Measurements from ENCODE around the gene LGALS7.

LGALS7 gene

GRCh38 chr19:38781058-38781457 lies 7.7 kb upstream of the LGALS7 start:
- TF ChIP-seq GATA2 (IDR thresholded peaks at IDR 0.05; ENCODE audit: low read depth, low read length) (no peak), GATA3 (IDR thresholded peaks at IDR 0.05; ENCODE audit: low read depth, low read length) (no peak)

GRCh38 chr19:38780443-38780842 lies 7.1 kb upstream of the LGALS7 start:
- TF ChIP-seq GATA2 (IDR thresholded peaks at IDR 0.05; ENCODE audit: low read depth, low read length) (no peak), GATA3 (IDR thresholded peaks at IDR 0.05; ENCODE audit: low read depth, low read length) (no peak)

GRCh38 chr19:38778733-38779132 lies 5.4 kb upstream of the LGALS7 start:
- TF ChIP-seq GATA2 (IDR thresholded peaks at IDR 0.05; ENCODE audit: low read depth, low read length) (no peak), GATA3 (IDR thresholded peaks at IDR 0.05; ENCODE audit: low read depth, low read length) (no peak)

GRCh38 chr19:38774181-38774950 lies 1.0 kb upstream of the LGALS7 start:
- no peak for TF ChIP-seq GATA3 (IDR thresholded peaks at IDR 0.05; ENCODE audit: low read depth, low read length)
- TF ChIP-seq GATA2 (IDR thresholded peaks at IDR 0.05; ENCODE audit: low read depth, low read length) = no peak

- no peak for TF ChIP-seq GATA3 (IDR thresholded peaks at IDR 0.05; ENCODE audit: low read depth, low read length)
These were observed 3.6 kb downstream of the LGALS7 start for GRCh38 chr19:38769635-38770211.

GRCh38 chr19:38766276-38767047 lies 6.9 kb downstream of the LGALS7 start:
- no peak for TF ChIP-seq GATA3 (IDR thresholded peaks at IDR 0.05; ENCODE audit: low read depth, low read length)
- TF ChIP-seq GATA2 (IDR thresholded peaks at IDR 0.05; ENCODE audit: low read depth, low read length) = no peak

GRCh38 chr19:38765214-38765613 lies 8.1 kb downstream of the LGALS7 start:
- no peak for TF ChIP-seq GATA2 (IDR thresholded peaks at IDR 0.05; ENCODE audit: low read depth, low read length)
- TF ChIP-seq GATA3 (IDR thresholded peaks at IDR 0.05; ENCODE audit: low read depth, low read length) = no peak

- no peak for TF ChIP-seq GATA2 (IDR thresholded peaks at IDR 0.05; ENCODE audit: low read depth, low read length)
- TF ChIP-seq GATA3 (IDR thresholded peaks at IDR 0.05; ENCODE audit: low read depth, low read length) = no peak
These were observed 9.5 kb downstream of the LGALS7 start for GRCh38 chr19:38763795-38764220.

- no peak for TF ChIP-seq GATA3 (IDR thresholded peaks at IDR 0.05; ENCODE audit: low read depth, low read length)
- no peak for TF ChIP-seq GATA2 (IDR thresholded peaks at IDR 0.05; ENCODE audit: low read depth, low read length)
These were observed 13.7 kb downstream of the LGALS7 start for GRCh38 chr19:38759590-38760003.

GRCh38 chr19:38745316-38745715 lies 28.0 kb downstream of the LGALS7 start:
- no peak for TF ChIP-seq GATA2 (IDR thresholded peaks at IDR 0.05; ENCODE audit: low read depth, low read length)
- no peak for TF ChIP-seq GATA3 (IDR thresholded peaks at IDR 0.05; ENCODE audit: low read depth, low read length)

- no peak for TF ChIP-seq GATA3 (IDR thresholded peaks at IDR 0.05; ENCODE audit: low read depth, low read length)
- no peak for TF ChIP-seq GATA2 (IDR thresholded peaks at IDR 0.05; ENCODE audit: low read depth, low read length)
These were observed 28.4 kb downstream of the LGALS7 start for GRCh38 chr19:38744874-38745273.

- TF ChIP-seq GATA2 (IDR thresholded peaks at IDR 0.05; ENCODE audit: low read depth, low read length) = no peak
- no peak for TF ChIP-seq GATA3 (IDR thresholded peaks at IDR 0.05; ENCODE audit: low read depth, low read length)
These were observed 29.0 kb downstream of the LGALS7 start, which contains the start of gene CAPN12 for GRCh38 chr19:38744298-38744681. CAPN12 (minus strand) TSS chr19:38744474; CDS start chr19:38744165, 309 bp downstream.

GRCh38 chr19:38743394-38744297 lies 29.7 kb downstream of the LGALS7 start:
- TF ChIP-seq GATA3 (IDR thresholded peaks at IDR 0.05; ENCODE audit: low read depth, low read length) (no peak), GATA2 (IDR thresholded peaks at IDR 0.05; ENCODE audit: low read depth, low read length) (no peak)

- TF ChIP-seq GATA2 (IDR thresholded peaks at IDR 0.05; ENCODE audit: low read depth, low read length) (no peak), GATA3 (IDR thresholded peaks at IDR 0.05; ENCODE audit: low read depth, low read length) (no peak)
These were observed 30.4 kb downstream of the LGALS7 start for GRCh38 chr19:38742906-38743305.
